Uterus (tissue), 4 donors: Measurements from ENCODE around the gene CTIF. TPM values are rescaled to one million over a fixed set of nuclear protein-coding genes. Genes with fewer than 3 reads are reported as not detected.

ENCODE experiments used
- DNase-seq, 2 donors: peaks; one replicate each; pipeline ENCODE4 v3.0.0-alpha.2; 2019 to 2020
- H3K27ac ChIP-seq, 2 donors: fragments of 200-600 bp; sonication (generic); 1 replicate in 1 of 2; 2 replicates in 1 of 2; pipeline ENCODE4 v1.5.1; 2016 to 2018
- H3K27me3 ChIP-seq, 2 donors: fragments of 200-600 bp; sonication (generic); one replicate each; pipeline ENCODE4 v1.5.1; 2018 to 2019; ENCODE audit warnings: control low read depth in 1 of 2
- H3K36me3 ChIP-seq, 2 donors: fragments of 200-600 bp; sonication (generic); one replicate each; pipeline ENCODE4 v1.5.1; 2019; ENCODE audit warnings: control low read depth in 1 of 2
- H3K4me1 ChIP-seq, 2 donors: fragments of 200-600 bp; sonication (generic); one replicate each; pipeline ENCODE4 v1.5.1; 2018 to 2019; ENCODE audit warnings: control low read depth in 1 of 2
- H3K4me3 ChIP-seq, 2 donors: fragments of 200-600 bp; sonication (generic); 1 replicate in 1 of 2; 2 replicates in 1 of 2; pipeline ENCODE4 v1.5.1; 2018 to 2019; ENCODE audit warnings: mild to moderate bottlenecking in 1 of 2
- H3K9me3 ChIP-seq, 2 donors: fragments of 200-600 bp; sonication (generic); one replicate each; pipeline ENCODE4 v1.5.1; 2019; ENCODE audit warnings: control low read depth in 1 of 2
- POLR2A ChIP-seq, 2 donors: fragments of 450-650 bp; IDR thresholded peaks; one replicate each; pipeline ENCODE4 v1.6.1; 2016; ENCODE audit warnings: antibody characterized with exemption in 2 of 2, mild to moderate bottlenecking in 1 of 2, moderate library complexity in 1 of 2
- intact Hi-C: fragments of 100-400 bp; cut with DNase I; formaldehyde crosslinking; loops from one replicate; pipeline ENCODE4 v1.15.1; 2023; ENCODE audit warnings: low total_unique reads
- total RNA-seq, 4 donors: library from RNA; depleted of rRNA in 3 of 4; stranded (reverse); fragments of >200 nt in 3 of 4; gene quantifications; one replicate each; pipeline versions ENCODE4 v1.1.0 to v1.2.4, GENCODE V29; 2014 to 2023
- TF ChIP-seq, protein P1 (sequence below), 4 experiments: fragments of 200-600 bp in 2 of 4; fragments of 450-650 bp in 2 of 4; sonication (generic) in 2 of 4; IDR thresholded peaks; one replicate each; pipeline ENCODE4 v1.5.1; 2016 to 2019; ENCODE audit warnings: antibody characterized with exemption in 4 of 4, mild to moderate bottlenecking in 2 of 4, moderate library complexity in 1 of 4
- donor health status: DM: yes; HTN: yes; CAD: no.

CTIF gene
- total RNA-seq, 4 donors from 2014 or later, result 11.3 to 94.3 (median 48.0) TPM

DNA sequence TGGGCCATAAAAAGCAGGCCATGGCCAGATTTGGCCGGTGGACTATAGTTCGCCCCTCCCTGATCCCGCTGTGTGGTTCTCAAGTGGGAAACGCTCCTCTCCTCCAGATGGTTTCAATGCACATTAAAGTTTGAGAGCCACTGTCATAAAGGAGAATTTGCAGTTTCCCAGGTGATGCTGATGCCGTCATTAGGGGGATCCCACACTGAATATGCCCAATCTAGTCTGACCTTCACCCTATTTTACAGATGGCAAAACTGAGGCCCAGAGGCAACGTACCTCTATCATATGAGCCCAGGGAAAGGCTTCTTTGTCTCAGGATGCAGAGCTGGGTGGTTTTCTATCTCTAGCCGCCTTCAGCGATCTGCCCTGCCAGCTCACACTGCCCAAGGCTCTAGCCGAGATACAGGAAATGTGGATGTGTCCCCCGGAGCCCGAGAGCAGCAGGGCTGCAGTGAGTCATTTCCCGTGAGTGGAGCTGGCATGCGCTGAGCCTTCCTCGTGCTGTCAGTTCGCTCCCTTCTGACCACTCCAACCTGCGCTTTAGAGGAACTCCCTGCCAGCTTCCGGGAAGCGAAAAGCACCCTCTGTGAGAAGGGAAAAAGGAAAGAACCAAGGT is 295.7 kb downstream of the CTIF start:
- H3K4me3 ChIP-seq, result no peak overlapping the region
- H3K4me1 ChIP-seq, result peaks cover 2 to 9% of the 10 kb centered on the region in 2 donors
- intact Hi-C loops, result no loop called here
- H3K27ac ChIP-seq, result no peak overlapping the region
- H3K27me3 ChIP-seq, result no peaks in the 10 kb centered on the region
- H3K9me3 ChIP-seq, result no peaks in the 10 kb centered on the region
- no peaks in the 10 kb centered on the region for H3K36me3 ChIP-seq
- no peak for TF ChIP-seq POLR2A (IDR thresholded peaks at IDR 0.05)
- TF ChIP-seq, protein P1, sequence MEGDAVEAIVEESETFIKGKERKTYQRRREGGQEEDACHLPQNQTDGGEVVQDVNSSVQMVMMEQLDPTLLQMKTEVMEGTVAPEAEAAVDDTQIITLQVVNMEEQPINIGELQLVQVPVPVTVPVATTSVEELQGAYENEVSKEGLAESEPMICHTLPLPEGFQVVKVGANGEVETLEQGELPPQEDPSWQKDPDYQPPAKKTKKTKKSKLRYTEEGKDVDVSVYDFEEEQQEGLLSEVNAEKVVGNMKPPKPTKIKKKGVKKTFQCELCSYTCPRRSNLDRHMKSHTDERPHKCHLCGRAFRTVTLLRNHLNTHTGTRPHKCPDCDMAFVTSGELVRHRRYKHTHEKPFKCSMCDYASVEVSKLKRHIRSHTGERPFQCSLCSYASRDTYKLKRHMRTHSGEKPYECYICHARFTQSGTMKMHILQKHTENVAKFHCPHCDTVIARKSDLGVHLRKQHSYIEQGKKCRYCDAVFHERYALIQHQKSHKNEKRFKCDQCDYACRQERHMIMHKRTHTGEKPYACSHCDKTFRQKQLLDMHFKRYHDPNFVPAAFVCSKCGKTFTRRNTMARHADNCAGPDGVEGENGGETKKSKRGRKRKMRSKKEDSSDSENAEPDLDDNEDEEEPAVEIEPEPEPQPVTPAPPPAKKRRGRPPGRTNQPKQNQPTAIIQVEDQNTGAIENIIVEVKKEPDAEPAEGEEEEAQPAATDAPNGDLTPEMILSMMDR (IDR thresholded peaks at IDR 0.05), result no peak
- peak; percentile 68 to 72 for DNase-seq

GRCh38 chr18:48835119-48835518 is 296.3 kb downstream of the CTIF start:
- H3K9me3 ChIP-seq, result no peaks in the 10 kb centered on the region
- TF ChIP-seq POLR2A (IDR thresholded peaks at IDR 0.05), result no peak
- TF ChIP-seq, protein P1 (IDR thresholded peaks at IDR 0.05), result no peak
- H3K4me3 ChIP-seq, result no peak overlapping the region
- peaks cover 2 to 8% of the 10 kb centered on the region in 2 donors for H3K4me1 ChIP-seq
- intact Hi-C loops, result no loop called here
- no peak for DNase-seq
- no peaks in the 10 kb centered on the region for H3K36me3 ChIP-seq
- H3K27me3 ChIP-seq, result no peaks in the 10 kb centered on the region
- H3K27ac ChIP-seq, result no peak overlapping the region

DNA sequence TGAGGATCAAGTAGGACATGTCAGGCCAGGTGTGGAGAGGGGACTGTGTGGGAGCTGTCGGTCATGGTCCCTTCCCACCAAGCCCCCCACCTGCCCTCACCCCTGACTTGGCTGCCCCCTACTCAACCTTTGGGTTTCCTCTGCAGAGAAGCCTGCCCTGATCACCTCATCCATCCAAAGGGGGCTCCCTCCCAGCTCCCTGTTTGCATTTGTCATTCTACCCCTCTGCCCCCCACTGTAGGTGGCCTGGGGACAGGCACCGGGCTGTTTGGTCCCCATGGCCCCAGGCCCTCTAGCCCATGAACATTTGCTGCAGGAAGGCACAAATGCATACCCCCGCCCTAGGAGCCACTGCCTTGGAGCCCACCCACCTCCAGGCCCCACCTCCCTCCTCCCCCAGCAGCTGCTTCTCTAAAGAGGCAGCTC is 296.9 kb downstream of the CTIF start:
- peaks cover 2 to 8% of the 10 kb centered on the region in 2 donors for H3K4me1 ChIP-seq
- no peaks in the 10 kb centered on the region for H3K27me3 ChIP-seq
- no peaks in the 10 kb centered on the region for H3K36me3 ChIP-seq
- H3K9me3 ChIP-seq, result no peaks in the 10 kb centered on the region
- TF ChIP-seq, protein P1 (IDR thresholded peaks at IDR 0.05), result no peak
- TF ChIP-seq POLR2A (IDR thresholded peaks at IDR 0.05), result no peak
- intact Hi-C loops, result no loop called here
- no peak overlapping the region for H3K27ac ChIP-seq
- DNase-seq, result no peak
- H3K4me3 ChIP-seq, result no peak overlapping the region

GRCh38 chr18:48836231-48836805 is 297.5 kb downstream of the CTIF start:
- no peak for DNase-seq
- Histone ChIP-seq H3K4me1 (peaks cover 2 to 8% of the 10 kb centered on the region in 2 donors), H3K36me3 (no peaks in the 10 kb centered on the region), H3K27ac (no peak overlapping the region), H3K9me3 (no peaks in the 10 kb centered on the region), H3K4me3 (no peak overlapping the region), H3K27me3 (no peaks in the 10 kb centered on the region)
- TF ChIP-seq, protein P1 (IDR thresholded peaks at IDR 0.05), result no peak
- no peak for TF ChIP-seq POLR2A (IDR thresholded peaks at IDR 0.05)
- intact Hi-C loops, result no loop called here

- no peak for DNase-seq
- H3K27me3 ChIP-seq, result no peaks in the 10 kb centered on the region
- H3K27ac ChIP-seq, result no peak overlapping the region
- H3K4me3 ChIP-seq, result no peak overlapping the region
- no peak for TF ChIP-seq POLR2A (IDR thresholded peaks at IDR 0.05)
- TF ChIP-seq, protein P1 (IDR thresholded peaks at IDR 0.05), result no peak
- no peaks in the 10 kb centered on the region for H3K9me3 ChIP-seq
- intact Hi-C loops, result no loop called here
- no peaks in the 10 kb centered on the region for H3K36me3 ChIP-seq
- H3K4me1 ChIP-seq, result peaks cover 2 to 8% of the 10 kb centered on the region in 2 donors
Observed at GRCh38 chr18:48836806-48837615, 298.2 kb downstream of the CTIF start.
